NT2/D1 (cell line): ENCODE data around the gene RNF217.

Experiments
- SUZ12 ChIP-seq: IDR thresholded peaks from 2 replicates; pipeline ENCODE4 v1.6.1; 2011; ENCODE audit not compliant: insufficient read length, insufficient read depth; ENCODE audit errors: extremely low read depth
- YY1 ChIP-seq: IDR thresholded peaks from 2 replicates; pipeline ENCODE4 v1.6.1; 2011; ENCODE audit not compliant: insufficient read length, insufficient read depth
- ZNF274 ChIP-seq: IDR thresholded peaks from 2 replicates; pipeline ENCODE4 v1.6.1; 2011; ENCODE audit warnings: mild to moderate bottlenecking, low read depth, low read length

- no peak for TF ChIP-seq ZNF274
- TF ChIP-seq YY1, result no peak
- no peak for TF ChIP-seq SUZ12
Observed at GRCh38 chr6:124996411-124996810, 34.2 kb downstream of the RNF217 start.
